A549 treated with Hydrocortisone at 1 μM for 4 hours (cell line): ENCODE measurements around the gene FKBP1C. TPM values are rescaled to one million over a fixed set of nuclear protein-coding genes. Genes with fewer than 3 reads are reported as not detected.

Experiments
- total RNA-seq: library from RNA; stranded (reverse); fragments of 200-300 nt; extraction: Qiagen RNA extraction; gene quantifications from 5 replicates; pipeline ENCODE4 v1.2.3, GENCODE V29; 2022

The FKBP1C gene
- 1.8 to 2.4 TPM (median 2.1 TPM) in 5 replicates for total RNA-seq

DNA sequence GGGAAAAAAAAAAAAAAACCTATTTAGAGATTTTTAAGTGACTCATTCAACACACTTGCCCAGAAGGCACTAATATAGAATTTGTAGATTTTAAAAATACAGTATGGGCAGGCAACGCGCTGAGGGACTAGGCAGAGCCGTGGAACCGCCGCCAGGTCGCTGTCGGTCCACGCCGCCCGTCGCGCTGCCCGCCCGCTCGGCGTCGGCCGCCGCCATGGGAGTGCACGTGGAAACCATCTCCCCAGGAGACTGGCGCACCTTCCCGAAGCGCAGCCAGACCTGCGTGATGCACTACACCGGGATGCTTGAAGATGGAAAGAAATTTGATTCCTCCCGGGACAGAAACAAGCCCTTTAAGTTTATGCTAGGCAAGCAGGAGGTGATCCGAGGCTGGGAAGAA is at the start of gene FKBP1C:
Gene FKBP1C, plus strand, starts transcription at position 127 of the 400 bp plus-strand sequence.

Other genes with a start within 250 kb of the FKBP1C start
- gene LGSN, start 108.5 kb downstream of the FKBP1C start, total RNA-seq: 2.0 to 3.0 TPM (median 2.4 TPM) in 5 replicates